IPS DF 19.7 (cell line): ENCODE results near the gene NUPR2.
"Not testable (repeated sequence)": the region's sequence is repeated elsewhere in the genome, so short reads cannot be mapped to it uniquely, and the experiment has no call there.

ENCODE experiments used
- DNase-seq: peaks from one replicate; pipeline ENCODE4 v3.0.0-alpha.2; 2013; ENCODE audit warnings: low read depth, low spot score

Gene NUPR2

GRCh38 chr7:56086761-56087160 lies 29.5 kb downstream of the NUPR2 start:
- no peak for DNase-seq

- no peak for DNase-seq
These were observed 32.9 kb downstream of the NUPR2 start for GRCh38 chr7:56083150-56083785.

GRCh38 chr7:56081626-56082340 lies 34.4 kb downstream of the NUPR2 start:
- no peak for DNase-seq

GRCh38 chr7:56080726-56081435 lies 35.3 kb downstream of the NUPR2 start:
- not testable (repeated sequence) for DNase-seq

- no peak for DNase-seq
These were observed 36.6 kb downstream of the NUPR2 start for GRCh38 chr7:56079450-56080185.

GRCh38 chr7:56078196-56078595 lies 38.0 kb downstream of the NUPR2 start:
- DNase-seq, result no peak

- DNase-seq, result no peak
These were observed 38.5 kb downstream of the NUPR2 start for GRCh38 chr7:56077681-56078080.

GRCh38 chr7:56074371-56074791 lies 41.8 kb downstream of the NUPR2 start:
- peak; percentile 45 for DNase-seq

GRCh38 chr7:56066376-56066775 lies 49.8 kb downstream of the NUPR2 start:
- DNase-seq, result not testable (repeated sequence)
